H1 (cell line): ENCODE data around the gene SLC19A1. TPM values are rescaled to one million over a fixed set of nuclear protein-coding genes. Genes with fewer than 3 reads are reported as not detected.

Source experiments
- CTCF ChIA-PET: fragments of 300-600 bp; sonication (Branson Sonifier 250); formaldehyde crosslinking; loops from one replicate; lab custom pipeline; 2021; ENCODE audit not compliant: partially characterized antibody; lab: Charles Lee
- POLR2A ChIA-PET: fragments of 300-600 bp; sonication (Branson Sonifier 250); formaldehyde crosslinking; loops from one replicate; lab custom pipeline; 2021; ENCODE audit warnings: inconsistent platforms; ENCODE audit not compliant: partially characterized antibody; lab: Charles Lee
- DNase-seq, 2 experiments: peaks; one replicate each; pipeline versions ENCODE4 v3.0.0 to v3.0.0-alpha.2; 2010 to 2022; ENCODE audit warnings: low spot score in 2 of 2, low read depth in 1 of 2, mixed read lengths in 1 of 2
- FAIRE-seq: peaks from 2 replicates; lab custom pipeline; 2011; peaks lifted over from hg19 to GRCh38; lab: Jason Lieb, UNC
- H2AFZ ChIP-seq: 2 replicates; pipeline ENCODE4 v1.8.1; 2012; ENCODE audit warnings: low read length, inconsistent platforms
- H2AK5ac ChIP-seq: 2 replicates; pipeline ENCODE4 v1.6.1; 2013; ENCODE audit warnings: low read depth, low read length
- H2BK120ac ChIP-seq: replicated peaks from 2 replicates; pipeline ENCODE3; 2013; ENCODE audit warnings: low read depth, low read length, inconsistent platforms
- H2BK12ac ChIP-seq: 2 replicates; pipeline ENCODE4 v1.6.1; 2013; ENCODE audit warnings: low read depth, low read length
- H2BK15ac ChIP-seq: 2 replicates; pipeline ENCODE4 v1.6.1; 2013; ENCODE audit warnings: low read length
- H2BK20ac ChIP-seq: 2 replicates; pipeline ENCODE4 v1.6.1; 2013; ENCODE audit warnings: low read length
- H2BK5ac ChIP-seq: 2 replicates; pipeline ENCODE4 v1.6.1; 2013; ENCODE audit warnings: low read depth, low read length
- H3K14ac ChIP-seq: 2 replicates; pipeline ENCODE4 v1.6.1; 2013; ENCODE audit warnings: inconsistent platforms; ENCODE audit not compliant: insufficient read length
- H3K18ac ChIP-seq: 2 replicates; pipeline ENCODE4 v1.6.1; 2013; ENCODE audit warnings: low read length; ENCODE audit errors: extremely low read depth
- H3K23ac ChIP-seq: 2 replicates; pipeline ENCODE4 v1.6.1; 2013; ENCODE audit warnings: inconsistent platforms; ENCODE audit not compliant: insufficient read length
- H3K23me2 ChIP-seq: 2 replicates; pipeline ENCODE4 v1.6.1; 2013; ENCODE audit warnings: low read depth, low read length
- H3K27ac ChIP-seq: 2 replicates; pipeline ENCODE4 v1.6.1; 2011; ENCODE audit warnings: low read depth, low read length, inconsistent platforms
- H3K27me3 ChIP-seq, 4 experiments: replicated peaks in 1 of 4; 1 replicate in 1 of 4; 2 replicates in 3 of 4; pipeline versions ENCODE4 v1.6.1 to v1.8.1; 2011 to 2013; ENCODE audit warnings: low read length in 3 of 4, mild to moderate bottlenecking in 3 of 4, inconsistent platforms in 2 of 4, mixed read lengths in 2 of 4, moderate library complexity in 1 of 4; ENCODE audit not compliant: control insufficient read depth in 3 of 4, insufficient read depth in 3 of 4; ENCODE audit errors: extremely low read depth in 1 of 4
- H3K36me3 ChIP-seq, 4 experiments: 2 replicates each; pipeline versions ENCODE4 v1.6.1 to v1.8.1; 2011 to 2013; ENCODE audit warnings: mild to moderate bottlenecking in 4 of 4, low read length in 3 of 4, moderate library complexity in 2 of 4, control low read depth in 1 of 4, inconsistent platforms in 1 of 4; ENCODE audit not compliant: insufficient read depth in 4 of 4, control insufficient read depth in 2 of 4
- H3K4ac ChIP-seq: replicated peaks from 2 replicates; pipeline ENCODE3; 2013; ENCODE audit warnings: low read length, low read depth, mixed read lengths, inconsistent platforms; ENCODE audit not compliant: insufficient read length
- H3K4me1 ChIP-seq, 4 experiments: replicated peaks in 1 of 4; 1 replicate in 1 of 4; 2 replicates in 3 of 4; pipeline versions ENCODE4 v1.6.1 to v1.8.1; 2011 to 2013; ENCODE audit warnings: low read length in 3 of 4, inconsistent platforms in 2 of 4, mixed read lengths in 1 of 4; ENCODE audit not compliant: insufficient read depth in 4 of 4, control insufficient read depth in 3 of 4
- H3K4me2 ChIP-seq, 2 experiments: 2 replicates each; pipeline versions ENCODE4 v1.6.1 to v1.8.1; 2011 to 2013; ENCODE audit warnings: low read depth in 2 of 2, low read length in 2 of 2, control low read depth in 1 of 2, inconsistent platforms in 1 of 2, mild to moderate bottlenecking in 1 of 2; ENCODE audit not compliant: insufficient read depth in 1 of 2
- H3K4me3 ChIP-seq, 4 experiments: fragments of 200-600, 300-600 bp in 1 of 4; sonication (generic), shearing (Covaris generic), sonication (Bioruptor Twin) in 1 of 4; 2 replicates each; pipeline versions ENCODE4 v1.5.1 to v1.8.1; 2011 to 2016; ENCODE audit warnings: low read length in 4 of 4, low read depth in 3 of 4, control low read depth in 2 of 4, inconsistent platforms in 2 of 4, mild to moderate bottlenecking in 2 of 4, mixed read lengths in 1 of 4, moderate library complexity in 1 of 4; ENCODE audit not compliant: insufficient read depth in 2 of 4; ENCODE audit errors: extremely low read depth in 1 of 4
- H3K56ac ChIP-seq: replicated peaks from 2 replicates; pipeline ENCODE3; 2013; ENCODE audit warnings: low read depth, mild to moderate bottlenecking, mixed read lengths, low read length, inconsistent platforms; ENCODE audit not compliant: insufficient read length
- H3K79me1 ChIP-seq: 2 replicates; pipeline ENCODE4 v1.6.1; 2013; ENCODE audit warnings: low read depth, low read length, control low read depth
- H3K79me2 ChIP-seq, 2 experiments: 2 replicates each; pipeline versions ENCODE4 v1.6.1 to v1.8.1; 2012 to 2013; ENCODE audit warnings: low read length in 2 of 2, mild to moderate bottlenecking in 2 of 2, inconsistent platforms in 1 of 2; ENCODE audit not compliant: insufficient read depth in 2 of 2, control insufficient read depth in 1 of 2
- H3K9ac ChIP-seq, 4 experiments: replicated peaks in 1 of 4; 1 replicate in 1 of 4; 2 replicates in 3 of 4; pipeline versions ENCODE4 v1.6.1 to v1.8.1; 2011 to 2013; ENCODE audit warnings: low read depth in 3 of 4, low read length in 3 of 4, control low read depth in 2 of 4, mild to moderate bottlenecking in 2 of 4, moderate library complexity in 2 of 4, inconsistent platforms in 1 of 4; ENCODE audit errors: extremely low read depth in 1 of 4
- H3K9me3 ChIP-seq, 2 experiments: 2 replicates each; pipeline versions ENCODE4 v1.6.1 to v1.8.1; 2012 to 2013; ENCODE audit warnings: mild to moderate bottlenecking in 2 of 2, moderate library complexity in 2 of 2, control low read depth in 1 of 2, inconsistent platforms in 1 of 2, low read depth in 1 of 2, low read length in 1 of 2, mixed read lengths in 1 of 2; ENCODE audit not compliant: insufficient read depth in 2 of 2
- H4K20me1 ChIP-seq, 2 experiments: replicated peaks in 1 of 2; 2 replicates each; pipeline versions ENCODE3 to v1.8.1; 2011 to 2013; ENCODE audit warnings: inconsistent platforms in 2 of 2, low read length in 2 of 2, mild to moderate bottlenecking in 1 of 2; ENCODE audit not compliant: insufficient read depth in 2 of 2, control insufficient read depth in 1 of 2
- H4K5ac ChIP-seq: 2 replicates; pipeline ENCODE4 v1.6.1; 2013; ENCODE audit warnings: low read length, low read depth, mixed read lengths, inconsistent platforms; ENCODE audit not compliant: insufficient read length
- H4K8ac ChIP-seq: 2 replicates; pipeline ENCODE4 v1.8.0; 2013; ENCODE audit warnings: mild to moderate bottlenecking, moderate library complexity, low read length, inconsistent platforms; ENCODE audit not compliant: insufficient read depth; ENCODE audit errors: extremely low read depth
- H4K91ac ChIP-seq: replicated peaks from 2 replicates; pipeline ENCODE3; 2013; ENCODE audit warnings: low read length, mixed read lengths, inconsistent platforms; ENCODE audit not compliant: insufficient read length
- CBX5 ChIP-seq: fragments of 300-800, 300-1000 bp; sonication (generic); IDR thresholded peaks from 2 replicates; pipeline ENCODE4 v1.7.1; 2016; ENCODE audit warnings: antibody characterized with exemption, low read length, low read depth
- CBX8 ChIP-seq: fragments of 300-800, 300-1000 bp; sonication (generic); IDR thresholded peaks from 2 replicates; pipeline ENCODE4 v1.7.1; 2016; ENCODE audit warnings: low read depth, low read length, borderline replicate concordance
- CHD1 ChIP-seq: IDR thresholded peaks from 2 replicates; pipeline ENCODE4 v1.6.1; 2012; ENCODE audit warnings: low read depth, low read length, improper control_type of control experiment
- CHD2 ChIP-seq: IDR thresholded peaks from 2 replicates; pipeline ENCODE4 v1.6.1; 2012; ENCODE audit warnings: low read length, improper control_type of control experiment
- CTBP2 ChIP-seq: IDR thresholded peaks from 2 replicates; pipeline ENCODE4 v1.7.0; 2011; ENCODE audit warnings: borderline replicate concordance, mild to moderate bottlenecking, moderate library complexity, mixed read lengths, low read length; ENCODE audit not compliant: insufficient read depth, insufficient read length
- GABPA ChIP-seq: IDR thresholded peaks from 2 replicates; pipeline ENCODE4 v1.6.1; 2011; ENCODE audit warnings: mild to moderate bottlenecking, low read length, moderate library complexity, borderline replicate concordance; ENCODE audit not compliant: insufficient read depth
- HDAC2 ChIP-seq, 2 experiments: fragments of 300-600 bp in 1 of 2; sonication (generic) in 1 of 2; IDR thresholded peaks; 2 replicates each; pipeline ENCODE4 v1.6.1; 2011 to 2012; ENCODE audit warnings: low read depth in 2 of 2, low read length in 2 of 2, mild to moderate bottlenecking in 2 of 2, moderate library complexity in 2 of 2, borderline replicate concordance in 1 of 2, inconsistent platforms in 1 of 2
- KDM4A ChIP-seq: IDR thresholded peaks from one replicate; pipeline ENCODE4 v1.7.1; 2012; ENCODE audit warnings: low read depth, mild to moderate bottlenecking, moderate library complexity, low read length, inconsistent platforms; ENCODE audit not compliant: severe bottlenecking
- SIN3A ChIP-seq, 2 experiments: IDR thresholded peaks in 1 of 2; conservative IDR thresholded peaks in 1 of 2; 2 replicates each; pipeline ENCODE4 v1.6.1; 2011 to 2012; ENCODE audit warnings: low read length in 2 of 2, improper control_type of control experiment in 1 of 2, low read depth in 1 of 2, mild to moderate bottlenecking in 1 of 2
- SP1 ChIP-seq: IDR thresholded peaks from 2 replicates; pipeline ENCODE4 v1.6.1; 2011; ENCODE audit warnings: low read depth, low read length
- TBP ChIP-seq: IDR thresholded peaks from 2 replicates; pipeline ENCODE4 v1.6.1; 2011; ENCODE audit warnings: low read depth, low read length, improper control_type of control experiment
- YY1 ChIP-seq: IDR thresholded peaks from 2 replicates; pipeline ENCODE4 v1.6.1; 2011; ENCODE audit warnings: low read depth, mild to moderate bottlenecking, low read length
- WGBS, 2 experiments: shearing (Covaris generic) in 1 of 2; methylation state at CpG; one replicate each; pipeline versions ENCODE4 v1.1.6 to v1.1.7; 2013 to 2015; ENCODE audit warnings: low lambda C conversion rate in 2 of 2, mixed read lengths in 2 of 2, inconsistent platforms in 1 of 2, low coverage in 1 of 2, missing lambda C conversion rate in 1 of 2; ENCODE audit not compliant: insufficient replicate concordance in 2 of 2, insufficient coverage in 1 of 2, insufficient read length in 1 of 2; ENCODE audit errors: extremely low coverage in 1 of 2, missing lambda C conversion rate in 1 of 2; 5-methylcytosine and 5-hydroxymethylcytosine counted together
- polyA plus RNA-seq, 7 experiments: library from polyadenylated mRNA; depleted of rRNA in 3 of 7; stranded (reverse) in 5 of 7; unstranded in 2 of 7; fragments of >200 nt in 5 of 7; fragments of 200-250 nt in 2 of 7; gene quantifications; 1 replicate in 5 of 7; 2 replicates in 1 of 7; 4 replicates in 1 of 7; pipeline versions ENCODE4 v1.2.1 to v1.2.3, GENCODE V29; 2011 to 2013; ENCODE audit warnings: missing spikeins in 2 of 7, mixed read lengths in 2 of 7
- total RNA-seq: library from RNA; stranded (reverse); fragmentation: NEBNext Ultra II Directional; extraction: Animal tissue kit (Norgen Biotek cat#: 25700); gene quantifications from 2 replicates; pipeline ENCODE4 v1.2.1, GENCODE V29; 2021

The SLC19A1 gene
- total and polyA plus RNA-seq, 2 of the 8 experiments (the other 6 are each of a cell fraction or from before 2014, with no cell fraction given): 31.6 to 43.8 TPM

- Histone ChIP-seq H3K9ac (no peak overlapping the region), H3K4me3 (no peak overlapping the region), H3K9me3 (no peaks in the 10 kb centered on the region)
Observed at GRCh38 chr21:45556302-45556644, 14.0 kb upstream of the SLC19A1 start.

More at GRCh38 chr21:45556302-45556644, 14.0 kb upstream of the SLC19A1 start:
- no peaks in the 10 kb centered on the region for H3K79me1 ChIP-seq
- H2AK5ac ChIP-seq: no peak overlapping the region
- no peaks in the 10 kb centered on the region for H3K79me2 ChIP-seq
- H2BK5ac ChIP-seq: no peak overlapping the region
- peak in 1 of 2 experiments; percentile 53 for DNase-seq
- no peak overlapping the region for H3K56ac ChIP-seq
- H2BK15ac ChIP-seq: no peak overlapping the region
- H3K27ac ChIP-seq: no peak overlapping the region
- H2BK12ac ChIP-seq: no peak overlapping the region
- FAIRE-seq: no peak
- no peak overlapping the region for H3K18ac ChIP-seq
- TF ChIP-seq SP1: no peak
- no peak for TF ChIP-seq CTBP2
- TF ChIP-seq KDM4A: no peak
- TF ChIP-seq TBP: peak; percentile 73; the same call in 1 of the 2 replicates
- TF ChIP-seq CBX5: no peak
- no peak for TF ChIP-seq HDAC2 (IDR thresholded peaks at IDR 0.05; ENCODE audit: borderline replicate concordance in 1 of 2, low read depth in 2 of 2, low read length in 2 of 2)
- TF ChIP-seq GABPA: peak; percentile 63; the same call in 1 of the 2 replicates
- no peak for TF ChIP-seq CBX8
- TF ChIP-seq CHD2: no peak
- no peak for TF ChIP-seq SIN3A (conservative IDR thresholded peaks at IDR 0.05 in 1 of 2, IDR thresholded peaks at IDR 0.05 in 1 of 2; ENCODE audit: low read depth in 1 of 2, low read length in 2 of 2)
- TF ChIP-seq CHD1: no peak
- no peak for TF ChIP-seq YY1
- H4K91ac ChIP-seq: no peak overlapping the region
- H3K4me1 ChIP-seq: peaks cover 0 to 11% (median 2%) of the 10 kb centered on the region in 4 experiments; a peak in 6 of 7 replicates
- H2BK20ac ChIP-seq: no peak overlapping the region
- H3K23me2 ChIP-seq: peaks cover 2% of the 10 kb centered on the region; the same call in 1 of the 2 replicates
- 59% methylated on average over 10 of the region's 12 CpGs; no CpG with 5 or more reads in 1 of the 2 experiments for WGBS, 2 experiments
- H4K8ac ChIP-seq: peak overlapping the region; percentile 72
- no peaks in the 10 kb centered on the region for H3K36me3 ChIP-seq
- H2AFZ ChIP-seq: no peak overlapping the region
- CTCF ChIA-PET: interaction anchor here (0.6 to 3.6 kb wide), 31 partner anchors 9 to 1882 kb away, joined by 3 to 37 read pairs (median 4); no protein-coding TSS in a partner anchor
- peaks cover 0 to 2% of the 10 kb centered on the region in 2 experiments for H4K20me1 ChIP-seq
- H4K5ac ChIP-seq: no peak overlapping the region
- no peak overlapping the region for H2BK120ac ChIP-seq
- H3K14ac ChIP-seq: no peak overlapping the region
- H3K23ac ChIP-seq: no peak overlapping the region
- H3K4ac ChIP-seq: no peak overlapping the region
- 0 out of 4 replicates have a peak overlapping the region, but pooled peaks of 1 of the 2 experiments have one; percentile 48 for H3K4me2 ChIP-seq
- POLR2A ChIA-PET: interaction anchor here (0.7 to 1.2 kb wide), 8 partner anchors 14 to 263 kb away, joined by 3 to 4 read pairs (median 3); partner anchors contain the start of gene SLC19A1
- H3K27me3 ChIP-seq: no peaks in the 10 kb centered on the region; a peak in 1 of 7 replicates
